Fibroblast of skin of back (primary cell): ENCODE data around the gene ADGRB3.

ENCODE experiments used
- DNase-seq: peaks from one replicate; pipeline ENCODE4 v3.0.0-alpha.2; 2013

ADGRB3 gene

DNA sequence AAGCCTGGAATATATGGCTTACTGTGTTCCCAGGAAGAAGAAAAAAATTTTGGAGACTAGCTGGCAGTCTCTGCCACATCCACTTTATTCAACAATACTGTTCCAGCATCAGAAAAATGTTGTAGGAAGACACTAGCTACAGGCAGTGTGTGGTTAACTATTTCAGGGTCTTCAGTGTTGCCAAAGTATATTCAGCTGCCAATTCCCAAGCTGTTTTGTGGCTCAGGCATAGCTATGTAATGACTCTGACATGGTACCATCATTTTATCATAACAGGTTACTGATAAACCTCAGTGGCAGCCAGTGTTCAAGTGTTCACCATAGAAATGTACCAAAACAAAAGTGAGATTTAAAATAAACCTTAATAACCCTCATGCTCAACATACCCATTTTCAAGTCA, 503.1 kb downstream of the ADGRB3 start:
- DNase-seq: peak; percentile 54

DNA sequence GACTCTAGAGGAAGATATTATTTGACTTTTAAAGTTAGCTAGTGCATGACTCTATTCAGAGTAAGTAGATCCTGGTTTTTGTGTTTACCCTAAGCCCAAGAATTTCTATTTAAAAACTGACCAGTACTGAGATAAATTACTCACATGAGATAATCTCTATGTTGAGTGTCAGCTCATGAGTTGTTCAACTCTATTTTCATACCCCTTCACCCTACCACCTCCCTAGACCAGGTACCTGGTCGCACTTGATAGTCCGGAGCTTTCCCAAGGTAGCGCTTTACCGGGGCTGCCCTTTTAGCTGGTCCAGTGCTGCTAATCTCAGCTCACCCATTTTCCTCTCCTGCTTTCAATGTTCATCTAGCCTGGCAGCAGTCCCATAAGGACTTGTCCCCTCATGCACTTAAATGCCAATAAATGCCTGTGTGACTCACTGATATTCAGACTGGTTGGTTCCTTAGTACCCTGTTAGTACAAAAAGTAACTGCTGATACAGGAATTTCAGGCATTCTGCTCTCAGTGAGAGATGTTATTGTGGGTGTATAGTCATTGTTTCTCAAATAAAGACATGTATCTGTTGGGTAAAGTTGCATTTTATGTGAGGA, 503.9 kb downstream of the ADGRB3 start:
- DNase-seq: peak; percentile 76

DNA sequence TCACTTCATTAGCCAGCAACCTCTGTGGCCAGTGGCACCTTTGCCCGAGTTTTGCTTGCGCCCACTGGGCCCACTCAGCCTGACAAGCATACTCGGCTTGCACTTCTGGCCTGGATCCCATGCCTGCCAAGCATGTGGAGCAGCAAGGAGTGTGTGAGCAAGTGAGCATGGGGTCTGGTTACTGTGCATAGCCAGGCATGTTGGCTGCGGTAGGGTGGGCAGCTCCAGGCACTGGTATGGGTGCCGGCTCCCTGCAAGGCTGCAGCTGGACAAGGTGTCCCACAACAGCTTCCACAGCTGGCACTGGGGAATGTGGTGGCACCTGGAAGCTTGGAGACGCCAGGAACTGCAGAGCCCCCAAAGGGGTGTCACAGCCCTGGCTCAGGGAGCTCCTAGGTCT, 510.0 kb downstream of the ADGRB3 start:
- no peak for DNase-seq

DNA sequence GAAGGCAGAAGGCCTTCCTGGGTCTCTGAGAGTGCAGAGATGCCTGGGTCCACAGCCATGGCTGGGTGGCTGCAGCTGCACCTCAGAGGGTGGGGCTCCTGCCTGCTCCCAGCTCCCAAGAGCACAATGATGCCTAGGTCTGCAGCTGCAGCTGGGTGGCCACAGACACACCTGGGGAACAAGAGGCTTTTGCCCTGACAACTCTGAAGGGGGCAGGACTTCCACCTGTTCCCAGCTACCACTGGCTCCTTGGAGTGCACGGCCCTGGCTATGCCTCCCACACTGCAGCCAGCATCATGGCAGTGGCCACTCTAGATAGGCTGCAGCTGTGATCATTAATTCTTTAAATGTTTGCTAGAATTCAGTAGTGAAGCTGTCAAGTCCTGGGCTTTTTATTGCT, 511.3 kb downstream of the ADGRB3 start:
- DNase-seq: no peak

DNA sequence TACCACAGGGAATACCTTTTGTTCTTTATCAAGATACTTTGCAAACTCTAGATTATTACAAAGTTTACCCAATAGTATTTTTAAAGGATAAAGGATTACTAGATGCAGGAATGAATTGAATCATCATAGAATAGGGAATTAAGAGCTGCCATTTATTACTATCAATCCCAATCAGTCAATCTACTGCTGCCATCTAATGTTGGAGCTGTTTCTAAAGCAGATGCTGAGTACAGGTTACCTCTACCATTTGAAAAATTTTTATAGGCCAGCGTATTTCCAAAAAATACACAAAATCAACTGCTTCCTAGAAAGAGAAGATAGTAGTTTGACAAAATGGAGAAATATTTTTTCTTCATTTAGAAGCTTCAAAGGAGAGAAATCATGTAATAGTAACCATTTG, 520.4 kb downstream of the ADGRB3 start:
- peak; percentile 6 for DNase-seq

DNA sequence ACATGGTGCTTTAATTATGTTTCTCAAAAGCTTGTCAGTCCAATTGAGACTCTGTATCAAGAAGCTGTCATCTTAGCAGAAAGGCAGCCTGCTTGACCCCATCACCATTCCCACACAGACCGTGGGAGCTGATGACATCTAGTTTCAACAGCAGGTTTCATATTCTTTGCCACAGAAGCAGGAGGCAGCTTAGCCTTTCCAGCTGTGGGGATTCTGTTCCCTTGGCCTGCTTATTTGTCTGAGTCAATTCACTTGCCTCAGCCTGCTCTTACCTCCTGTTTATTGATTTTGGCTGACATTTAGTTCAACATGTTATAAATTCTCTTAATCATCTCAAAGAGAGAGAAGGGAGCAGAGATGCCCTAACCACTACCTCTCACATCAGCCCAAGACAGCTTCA, 527.7 kb downstream of the ADGRB3 start:
- DNase-seq: peak; percentile 0

DNA sequence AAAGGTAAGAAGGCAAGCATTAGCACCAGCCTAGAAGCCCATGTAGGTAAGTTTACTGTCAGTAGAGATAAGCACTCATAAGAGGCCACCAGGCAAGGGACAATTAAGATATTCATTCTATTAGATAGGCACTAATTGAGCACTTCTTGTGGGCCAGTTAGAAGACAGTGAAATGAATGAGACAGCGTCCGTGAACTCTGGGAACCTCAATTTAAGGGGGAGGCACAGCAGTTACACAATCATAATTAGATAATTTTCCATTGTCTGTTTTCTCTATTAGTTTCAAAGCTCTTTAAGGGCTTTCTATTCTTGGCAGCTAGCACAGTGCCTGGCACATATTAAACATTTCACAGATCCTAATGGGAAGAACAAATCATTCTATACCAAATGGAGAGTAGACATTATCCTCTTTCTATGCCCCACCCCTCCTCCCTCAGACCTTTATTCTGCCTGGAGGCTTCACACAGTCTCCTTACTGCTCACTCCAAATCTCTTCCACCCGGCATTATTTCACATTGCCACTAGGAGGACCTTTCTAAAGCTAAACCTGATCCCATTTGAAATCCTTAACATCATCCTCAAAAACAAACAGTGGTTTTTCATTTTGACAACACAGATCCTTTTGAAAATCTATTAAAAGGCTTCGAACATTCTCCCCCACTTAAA, 529.6 kb downstream of the ADGRB3 start:
- DNase-seq: peak; percentile 2

DNA sequence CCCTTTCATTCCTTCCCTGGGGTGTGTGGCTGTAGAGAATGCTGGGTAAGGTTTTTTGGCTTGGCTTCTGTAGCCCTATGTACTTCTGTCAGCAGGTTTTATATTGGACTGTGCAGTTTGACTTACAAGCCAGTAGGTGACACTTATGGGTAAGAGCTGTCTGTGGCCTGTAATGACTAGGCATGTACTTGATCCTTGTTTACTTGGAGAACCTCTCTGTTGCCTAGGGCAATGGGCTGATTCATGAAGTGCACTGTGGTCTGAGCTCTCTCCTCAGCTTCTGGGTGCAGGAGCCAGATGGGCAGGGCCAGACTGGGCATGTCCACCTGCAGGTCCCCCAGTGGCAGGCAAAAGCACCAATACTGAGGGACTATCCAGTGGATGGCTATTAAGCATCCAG, 544.6 kb downstream of the ADGRB3 start:
- peak; percentile 5 for DNase-seq

DNA sequence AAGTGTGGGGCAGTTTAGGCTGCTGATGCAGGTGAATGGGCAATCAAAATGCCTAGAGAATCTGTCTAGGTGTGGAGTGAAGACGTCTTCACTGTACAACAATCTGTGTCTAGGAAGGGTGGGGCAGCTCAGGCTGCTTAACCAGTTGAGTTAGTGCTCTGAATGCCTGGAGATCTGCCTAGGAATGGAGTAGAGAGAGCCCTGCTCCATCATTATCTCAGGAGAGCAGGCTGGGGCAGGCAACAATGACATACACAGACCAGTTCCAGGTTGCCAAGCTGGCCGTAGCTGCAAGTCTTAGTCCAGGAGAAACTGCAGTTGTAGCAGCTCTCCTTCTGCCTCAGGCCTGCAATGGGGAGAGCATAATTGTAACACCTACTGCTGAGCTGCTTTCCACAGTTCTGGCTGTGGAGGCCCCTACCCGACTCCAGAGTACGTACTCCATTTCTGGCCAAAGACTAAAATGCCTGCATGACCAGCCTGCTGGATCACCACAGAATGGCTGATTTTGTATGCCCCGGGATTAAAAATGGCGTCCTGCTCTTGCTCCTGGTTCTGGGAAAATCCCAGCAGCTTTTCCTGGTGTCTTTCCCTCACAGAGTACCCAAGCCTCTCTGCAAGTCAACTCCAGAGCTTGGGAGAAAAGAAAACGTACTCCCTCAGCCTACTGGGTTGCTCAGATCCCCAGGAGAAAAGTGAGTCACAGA, 545.4 kb downstream of the ADGRB3 start:
- DNase-seq: no peak

DNA sequence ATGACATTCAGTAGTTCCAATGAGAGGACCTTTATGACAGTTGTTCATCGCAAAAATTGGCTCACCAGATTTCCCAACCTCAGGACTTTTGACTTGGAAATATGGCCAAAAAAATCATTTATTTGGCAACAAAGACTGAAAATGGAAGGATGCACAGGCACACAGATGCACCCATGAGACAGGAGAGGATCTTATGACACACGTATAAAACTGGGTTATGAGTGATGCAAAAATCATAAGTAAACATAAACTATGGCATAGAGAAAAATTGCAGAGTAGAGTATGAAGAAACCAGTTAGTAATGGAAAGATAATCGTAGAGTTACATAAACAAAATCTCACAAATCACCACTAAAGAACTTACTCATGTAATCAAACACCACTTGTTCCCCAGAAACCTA, 546.9 kb downstream of the ADGRB3 start:
- no peak for DNase-seq

DNA sequence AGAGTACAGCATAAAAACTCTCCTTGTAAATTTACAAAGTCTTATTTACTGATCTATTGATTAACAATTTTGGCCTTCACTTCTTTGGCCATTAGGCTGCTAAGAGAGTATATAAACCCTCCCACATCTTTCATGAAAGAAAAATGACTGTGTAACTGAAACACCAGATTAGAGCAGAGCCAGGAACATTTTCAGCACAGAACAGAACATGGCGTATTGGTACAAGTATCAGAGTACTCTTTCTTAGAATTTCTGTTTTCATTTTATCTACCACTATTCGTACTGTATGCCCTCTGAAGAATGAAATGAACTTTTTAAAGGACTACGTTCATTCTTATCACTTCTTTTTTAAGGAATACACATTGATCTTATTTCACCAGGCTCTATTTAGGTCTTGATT, 550.2 kb downstream of the ADGRB3 start:
- no peak for DNase-seq

DNA sequence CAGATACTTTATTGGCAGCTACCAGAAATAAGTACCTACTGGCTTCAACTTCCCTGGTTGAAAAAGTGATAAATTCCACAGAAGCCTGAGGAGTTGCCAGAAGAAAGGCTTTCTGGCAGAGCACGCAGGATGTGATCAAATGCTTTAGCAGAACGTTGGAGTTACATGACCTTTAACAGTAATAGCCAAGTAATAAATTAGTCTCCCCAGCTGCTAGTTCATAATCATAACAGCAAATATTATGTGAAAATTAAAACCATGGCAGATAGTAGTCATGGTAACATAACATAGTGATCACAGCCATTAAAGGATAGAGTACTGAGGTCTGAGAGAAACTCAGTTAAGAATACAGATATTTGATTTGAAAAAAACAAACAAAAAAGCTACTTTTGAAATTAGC, 567.7 kb downstream of the ADGRB3 start:
- no peak for DNase-seq

DNA sequence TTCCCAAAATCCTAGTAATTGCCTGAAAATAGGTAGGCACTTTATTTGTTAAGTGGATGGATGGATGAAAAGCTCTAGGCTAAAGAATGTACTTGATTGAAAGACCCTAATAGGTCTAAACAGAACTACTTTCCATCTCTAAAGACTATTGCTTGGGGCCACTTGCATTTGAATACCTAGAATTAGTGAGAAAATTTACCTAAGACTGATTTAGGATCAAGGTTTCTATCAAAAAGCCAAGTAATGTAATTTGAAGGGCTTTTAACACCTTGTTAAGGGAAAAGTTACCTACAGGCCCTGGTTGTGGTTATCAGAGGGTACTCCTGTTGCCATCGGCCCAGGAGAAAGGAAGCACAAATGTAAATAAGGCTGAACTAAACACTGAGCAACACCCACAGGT, 581.0 kb downstream of the ADGRB3 start:
- DNase-seq: no peak

DNA sequence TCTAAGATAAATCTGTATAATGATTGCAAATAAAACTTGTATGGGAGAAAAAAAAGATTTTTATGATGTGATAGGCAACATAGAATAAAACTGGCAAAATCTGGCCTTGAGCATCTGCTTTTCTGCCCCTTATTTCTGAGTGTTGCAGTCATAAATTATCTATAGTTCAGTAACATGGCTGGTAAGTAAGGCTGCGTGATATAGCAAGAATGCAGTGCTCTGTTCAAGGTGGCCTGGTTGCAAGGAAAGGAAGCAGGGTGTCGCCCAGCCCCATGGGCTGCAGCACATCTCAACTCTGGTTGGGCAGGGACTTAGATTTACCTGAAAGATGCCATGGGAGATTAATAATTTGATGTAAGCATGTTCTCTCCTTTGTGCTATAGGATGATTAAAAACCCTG, 582.3 kb downstream of the ADGRB3 start:
- DNase-seq: no peak

DNA sequence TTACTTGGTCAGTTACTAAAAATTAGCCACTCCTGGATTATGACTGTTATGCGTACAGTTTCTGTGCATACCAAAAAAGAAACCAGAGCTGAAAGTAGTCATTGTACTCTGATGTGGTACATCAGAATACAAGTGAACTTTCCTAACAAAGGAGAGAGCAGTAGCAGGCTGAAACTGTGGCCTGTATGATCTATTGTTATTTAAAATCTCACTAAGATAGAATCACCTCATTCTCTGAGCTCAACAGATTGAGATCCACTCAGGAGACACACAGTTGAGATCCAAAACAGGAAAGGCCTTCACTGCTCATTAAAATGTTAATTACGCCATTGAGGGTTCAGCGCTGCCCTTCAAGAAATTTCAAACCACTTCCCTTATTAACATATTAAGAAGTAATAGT, 585.3 kb downstream of the ADGRB3 start:
- DNase-seq: no peak

DNA sequence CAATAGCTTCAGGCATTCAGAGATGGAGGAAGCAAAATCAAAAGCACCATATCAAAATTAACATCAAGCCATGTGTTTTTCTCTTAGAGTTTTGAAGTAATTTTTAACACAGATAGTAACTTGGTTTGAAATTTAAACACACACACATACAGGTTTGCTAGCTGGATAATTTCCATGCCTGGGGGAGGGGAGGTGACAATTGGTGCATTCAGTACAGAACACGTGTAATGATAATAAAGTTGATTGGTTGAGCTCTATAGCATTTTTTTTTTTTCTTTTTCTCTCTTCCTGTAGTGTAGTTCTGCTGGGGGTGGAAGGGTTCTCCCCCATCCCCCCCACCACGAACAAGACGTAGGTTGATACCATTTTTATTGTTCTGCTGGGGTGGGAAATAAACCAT, 596.9 kb downstream of the ADGRB3 start:
- DNase-seq: no peak

DNA sequence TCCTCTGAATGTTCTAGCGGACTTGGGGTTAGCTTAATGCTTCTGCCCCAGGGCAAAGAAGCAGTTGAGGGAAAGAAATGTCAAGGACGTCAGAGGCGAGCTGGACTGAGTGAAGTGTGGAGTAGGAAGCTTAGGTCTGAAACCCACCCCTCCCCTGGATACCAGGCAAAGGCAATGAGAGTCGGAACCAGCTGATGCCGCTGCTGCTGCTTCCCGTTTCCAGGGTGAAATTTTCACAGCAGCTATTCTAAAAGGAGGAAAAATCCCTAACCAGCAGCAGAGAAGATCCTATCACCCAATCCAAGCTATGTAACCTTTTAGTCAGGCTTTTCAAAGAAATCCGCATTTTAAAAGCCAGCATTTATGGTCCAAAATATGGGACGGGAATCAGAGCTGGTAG, 597.4 kb downstream of the ADGRB3 start:
- no peak for DNase-seq

DNA sequence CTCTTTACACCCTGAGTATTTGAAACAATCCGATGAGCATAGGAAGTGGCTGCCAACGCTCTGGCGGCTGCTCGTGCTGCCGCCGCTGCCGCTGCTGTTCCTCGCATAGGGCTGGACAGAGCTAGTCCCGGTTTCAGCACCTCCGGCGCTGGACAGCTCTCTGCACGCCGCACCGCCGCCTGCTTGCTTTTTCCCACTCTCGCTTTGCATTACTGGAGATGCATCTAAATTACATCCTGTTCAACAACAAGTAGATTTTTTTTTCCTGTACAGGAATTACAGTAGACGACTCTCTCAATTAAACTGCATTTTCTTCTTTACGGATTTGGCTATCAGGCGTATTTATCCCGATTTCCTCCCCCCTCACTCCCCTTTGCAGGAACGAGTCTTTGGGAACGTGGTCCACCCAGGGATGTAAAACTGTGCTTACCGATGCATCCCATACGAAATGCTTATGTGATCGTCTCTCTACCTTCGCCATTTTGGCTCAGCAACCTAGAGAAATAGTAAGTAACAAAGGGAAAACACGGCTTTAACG, 597.9 kb downstream of the ADGRB3 start:
- DNase-seq: peak; percentile 74

DNA sequence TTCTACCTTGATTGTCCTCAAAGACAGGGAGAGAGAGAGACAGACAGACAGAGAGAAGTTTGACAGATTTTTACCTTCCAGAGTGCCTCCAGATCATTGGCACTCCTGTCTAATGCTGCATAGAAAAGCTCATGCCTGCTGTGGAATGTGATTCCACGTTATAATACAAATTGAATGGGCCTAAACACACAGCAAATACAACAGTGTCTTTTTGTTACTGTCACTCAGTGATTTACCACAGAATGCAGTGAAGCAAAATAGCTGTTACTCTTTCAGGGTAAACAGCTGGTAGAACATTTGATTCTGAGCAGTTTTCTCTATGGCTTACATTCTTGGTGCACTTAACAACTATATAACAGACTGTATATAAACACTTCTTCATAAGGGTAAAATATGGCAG, 603.0 kb downstream of the ADGRB3 start:
- DNase-seq: no peak

DNA sequence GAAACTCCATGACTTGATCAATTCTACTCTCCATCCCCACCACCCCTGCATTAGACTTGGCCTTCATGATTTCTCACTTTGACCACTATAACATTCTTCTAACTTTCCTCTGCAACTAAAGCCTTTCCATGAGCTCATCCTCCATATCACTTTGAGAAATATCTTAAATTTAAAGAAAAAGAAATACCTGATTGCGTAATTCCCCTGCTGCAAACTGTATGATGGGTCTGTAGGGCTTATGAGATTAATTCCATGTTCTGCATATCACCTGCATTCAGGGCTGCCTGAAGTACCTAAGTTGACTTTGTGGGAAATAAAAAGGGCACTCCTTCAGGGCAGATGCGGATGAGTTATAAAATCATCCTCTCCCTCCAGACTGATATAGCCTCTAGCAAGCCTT, 611.9 kb downstream of the ADGRB3 start:
- no peak for DNase-seq

DNA sequence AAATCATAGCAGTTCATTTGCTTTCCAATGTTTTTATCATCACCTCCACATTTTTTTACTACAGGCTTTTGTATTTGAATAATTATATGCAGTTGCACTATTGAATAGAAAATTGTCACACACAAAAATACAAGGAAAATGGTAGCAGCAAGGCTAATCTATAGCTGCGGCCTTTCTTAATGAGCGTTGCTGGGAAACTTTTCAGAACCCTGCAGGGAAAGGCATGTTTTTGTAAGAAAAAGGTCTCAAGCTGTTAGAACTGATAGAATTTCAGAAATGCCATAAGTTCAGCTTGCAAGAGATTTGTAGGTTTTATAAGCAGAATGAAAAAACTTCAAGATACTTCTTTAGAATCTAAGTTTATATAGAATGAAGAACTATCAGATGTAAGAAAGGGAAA, 625.9 kb downstream of the ADGRB3 start:
- DNase-seq: no peak

DNA sequence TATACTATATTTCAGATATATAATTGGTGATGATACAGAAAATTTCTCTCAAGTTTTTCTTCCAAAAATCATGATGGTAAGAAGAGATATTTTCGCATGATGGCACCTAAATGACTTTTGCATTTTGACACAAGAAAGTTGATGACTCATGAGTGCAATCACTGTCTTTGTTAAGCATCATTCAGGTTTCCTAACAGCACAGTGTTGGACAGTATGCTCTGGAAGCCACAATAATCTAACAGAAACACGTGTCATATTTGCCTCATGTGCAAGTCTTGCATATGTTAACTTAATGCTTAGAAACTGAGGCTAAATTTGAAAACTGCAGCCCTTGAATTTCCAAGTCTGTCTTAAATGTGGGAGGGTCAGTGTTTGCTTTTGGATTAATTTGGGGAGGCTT, 628.2 kb downstream of the ADGRB3 start:
- DNase-seq: no peak

DNA sequence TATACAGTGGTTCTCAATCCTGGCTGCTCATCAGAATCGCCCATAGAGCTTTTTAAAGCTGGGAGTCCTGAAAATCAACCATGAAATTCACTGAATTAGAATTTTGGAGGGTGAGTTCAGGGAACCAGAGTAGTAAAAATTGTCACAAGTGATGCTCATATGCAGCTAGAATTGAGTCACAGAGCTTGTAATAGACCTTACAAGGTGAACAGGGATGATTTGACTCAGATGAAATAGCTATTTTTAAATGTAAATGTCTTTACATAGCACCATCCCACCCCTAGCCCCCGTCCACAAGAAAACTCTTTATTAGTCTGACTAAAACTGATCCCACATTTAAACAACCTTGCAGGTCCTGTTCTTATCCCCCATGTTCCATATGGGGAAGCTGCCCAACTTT, 630.0 kb downstream of the ADGRB3 start:
- DNase-seq: no peak

DNA sequence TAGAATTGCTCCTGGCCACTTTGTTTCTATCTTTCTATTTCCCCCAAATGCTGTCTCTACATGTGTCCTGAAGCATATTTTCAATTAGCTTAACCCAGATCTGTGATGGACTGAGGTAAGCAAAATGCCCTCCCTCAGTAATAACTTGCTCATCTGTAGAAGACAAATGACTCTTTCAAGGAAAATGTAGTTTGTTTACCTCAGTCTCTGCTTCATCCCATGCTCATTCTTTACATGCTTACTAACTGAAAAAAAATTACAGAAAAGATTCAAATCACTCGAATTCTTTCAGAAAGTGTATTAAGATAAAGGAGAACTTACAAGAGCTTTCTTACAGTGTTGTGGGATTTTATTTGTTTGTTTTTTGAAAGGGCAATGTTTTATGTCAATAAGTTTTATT, 630.6 kb downstream of the ADGRB3 start:
- peak; percentile 9 for DNase-seq
